ENCODE data around the gene NDUFB11.
"Not testable (repeated sequence)": the region's sequence is repeated elsewhere in the genome, so short reads cannot be mapped to it uniquely, and the experiment has no call there.

NDUFB11 gene

DNA sequence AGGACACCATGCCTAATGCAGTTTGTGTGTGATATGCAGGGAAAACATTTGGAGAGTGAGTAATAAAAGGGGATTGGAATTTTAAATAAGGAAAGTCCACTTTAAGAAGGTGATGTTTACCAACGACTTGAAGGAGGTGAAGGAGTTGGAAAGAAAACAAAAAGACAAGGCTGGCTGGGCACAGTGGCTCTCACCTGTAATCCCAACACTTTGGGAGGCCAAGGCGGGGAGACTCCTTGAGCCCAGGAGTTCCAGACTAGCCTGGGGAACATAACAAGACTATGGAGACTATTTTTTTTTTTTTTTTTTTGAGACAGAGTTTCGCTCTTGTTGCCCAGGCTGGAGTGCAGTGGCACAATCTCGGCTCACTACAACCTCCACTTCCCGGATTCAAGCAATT is 11.0 kb downstream of the NDUFB11 start:
- H3K27ac ChIP-seq, result no peak overlapping the region
- no peaks in the 10 kb centered on the region for H3K36me3 ChIP-seq (replicated peaks)
- H3K4me3 ChIP-seq (ENCODE audit: low read depth, low read length), result no peak overlapping the region
- no peak for DNase-seq
- TF ChIP-seq, protein P1, sequence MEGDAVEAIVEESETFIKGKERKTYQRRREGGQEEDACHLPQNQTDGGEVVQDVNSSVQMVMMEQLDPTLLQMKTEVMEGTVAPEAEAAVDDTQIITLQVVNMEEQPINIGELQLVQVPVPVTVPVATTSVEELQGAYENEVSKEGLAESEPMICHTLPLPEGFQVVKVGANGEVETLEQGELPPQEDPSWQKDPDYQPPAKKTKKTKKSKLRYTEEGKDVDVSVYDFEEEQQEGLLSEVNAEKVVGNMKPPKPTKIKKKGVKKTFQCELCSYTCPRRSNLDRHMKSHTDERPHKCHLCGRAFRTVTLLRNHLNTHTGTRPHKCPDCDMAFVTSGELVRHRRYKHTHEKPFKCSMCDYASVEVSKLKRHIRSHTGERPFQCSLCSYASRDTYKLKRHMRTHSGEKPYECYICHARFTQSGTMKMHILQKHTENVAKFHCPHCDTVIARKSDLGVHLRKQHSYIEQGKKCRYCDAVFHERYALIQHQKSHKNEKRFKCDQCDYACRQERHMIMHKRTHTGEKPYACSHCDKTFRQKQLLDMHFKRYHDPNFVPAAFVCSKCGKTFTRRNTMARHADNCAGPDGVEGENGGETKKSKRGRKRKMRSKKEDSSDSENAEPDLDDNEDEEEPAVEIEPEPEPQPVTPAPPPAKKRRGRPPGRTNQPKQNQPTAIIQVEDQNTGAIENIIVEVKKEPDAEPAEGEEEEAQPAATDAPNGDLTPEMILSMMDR (IDR thresholded peaks at IDR 0.05; ENCODE audit: low read depth, low read length, missing control alignments), result no peak
- H3K27me3 ChIP-seq (replicated peaks), result no peaks in the 10 kb centered on the region
- in situ Hi-C loops (cut with HindIII; ENCODE audit: low pct_ligation_motif_present, low sequenced_read_pairs), result no loop called here

DNA sequence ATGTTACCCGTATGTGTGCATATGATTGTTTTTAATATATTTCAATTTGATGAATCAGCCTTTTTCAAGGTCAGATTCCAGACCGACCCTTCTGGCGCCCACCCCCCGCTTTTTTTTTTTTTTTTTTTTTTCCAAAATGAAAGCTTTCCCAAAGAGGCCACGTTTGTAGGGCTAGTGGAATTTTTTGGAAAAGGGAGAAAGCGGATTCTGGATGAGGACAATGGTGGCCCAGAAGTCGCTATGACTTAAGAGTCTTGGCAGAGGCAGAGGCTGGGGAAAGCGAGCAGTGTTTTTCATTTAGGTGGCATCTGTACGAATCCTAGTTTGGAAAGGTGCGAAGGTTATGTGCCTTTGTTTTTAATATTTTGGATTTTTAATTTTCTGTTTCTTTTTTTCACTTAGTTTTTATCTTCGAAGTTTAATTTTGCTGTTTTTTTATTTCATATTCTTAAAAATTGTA is 14.6 kb downstream of the NDUFB11 start:
- Histone ChIP-seq H3K27me3 (replicated peaks) (no peaks in the 10 kb centered on the region), H3K27ac (no peak overlapping the region), H3K36me3 (replicated peaks) (no peaks in the 10 kb centered on the region), H3K4me3 (ENCODE audit: low read depth, low read length) (peak overlapping the region; percentile 69)
- DNase-seq, result no peak
- in situ Hi-C loops (cut with HindIII; ENCODE audit: low pct_ligation_motif_present, low sequenced_read_pairs), result no loop called here
- TF ChIP-seq, protein P1 (IDR thresholded peaks at IDR 0.05; ENCODE audit: low read depth, low read length, missing control alignments), result no peak

DNA sequence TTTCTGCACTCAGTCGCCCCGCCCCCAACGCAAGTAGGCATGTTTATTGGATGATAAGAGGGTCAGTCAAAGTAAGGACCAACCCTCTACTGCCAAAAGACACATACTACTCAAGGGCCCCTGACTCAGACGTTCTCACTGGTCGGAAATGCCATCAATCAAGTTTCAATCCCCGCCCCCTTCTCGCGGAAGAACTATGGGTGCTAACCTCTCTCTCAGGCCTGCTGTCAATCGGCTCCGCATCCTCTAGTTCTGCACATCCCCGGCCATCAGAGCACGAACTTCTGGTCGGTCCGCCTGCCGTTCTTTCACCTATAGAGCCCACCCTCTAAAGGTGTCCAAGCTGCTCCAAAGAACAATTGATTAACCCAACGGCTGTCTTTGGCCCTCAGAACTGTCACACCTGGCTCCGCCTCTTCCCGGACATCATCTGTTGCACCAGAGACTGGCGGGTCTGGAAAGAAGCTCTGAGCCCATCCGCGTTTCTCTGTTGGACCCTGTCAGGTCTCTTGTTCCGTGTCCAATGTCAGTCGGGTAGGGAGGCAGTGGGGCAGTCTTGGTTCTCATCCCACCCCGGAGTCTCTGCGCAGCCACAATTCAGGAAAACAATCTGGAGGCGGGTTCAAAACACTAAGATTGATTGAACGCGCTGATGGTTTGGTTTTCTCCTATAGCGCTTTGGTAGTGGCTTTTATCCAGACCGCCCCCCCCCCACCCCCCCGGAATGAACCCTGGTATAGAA is 15.2 kb downstream of the NDUFB11 start:
- peak overlapping the region; percentile 78 for H3K27ac ChIP-seq
- DNase-seq, result peak; percentile 97
- H3K27me3 ChIP-seq (replicated peaks), result no peaks in the 10 kb centered on the region
- TF ChIP-seq, protein P1 (IDR thresholded peaks at IDR 0.05; ENCODE audit: low read depth, low read length, missing control alignments), result no peak
- H3K4me3 ChIP-seq (ENCODE audit: low read depth, low read length), result peak overlapping the region; percentile 69
- H3K36me3 ChIP-seq (replicated peaks), result no peaks in the 10 kb centered on the region
- in situ Hi-C loops (cut with HindIII; ENCODE audit: low pct_ligation_motif_present, low sequenced_read_pairs), result no loop called here

DNA sequence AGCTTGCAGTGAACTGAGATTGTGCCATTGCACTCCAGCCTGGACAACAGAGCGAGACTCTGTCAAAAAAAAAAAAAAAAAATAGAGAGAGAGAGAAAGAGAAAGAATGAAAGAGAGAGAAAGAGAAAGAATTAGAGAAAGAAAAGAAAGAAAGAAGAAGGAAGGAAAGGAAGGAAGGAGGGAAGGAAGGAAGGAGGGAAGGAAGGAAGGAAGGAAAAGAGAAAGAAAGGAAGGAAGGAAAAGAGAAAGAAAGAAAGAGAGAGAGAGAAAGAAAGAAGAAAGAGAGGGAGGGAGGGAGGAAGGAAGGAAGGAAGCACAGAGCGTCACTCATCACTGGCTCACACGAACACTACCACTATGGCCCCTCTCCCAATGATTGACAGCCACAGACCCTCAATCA is 20.0 kb downstream of the NDUFB11 start:
- H3K27me3 ChIP-seq (replicated peaks); H3K36me3 ChIP-seq (replicated peaks); in situ Hi-C loops (cut with HindIII; ENCODE audit: low pct_ligation_motif_present, low sequenced_read_pairs); H3K27ac ChIP-seq; DNase-seq; H3K4me3 ChIP-seq (ENCODE audit: low read depth, low read length): not testable (repeated sequence)

DNA sequence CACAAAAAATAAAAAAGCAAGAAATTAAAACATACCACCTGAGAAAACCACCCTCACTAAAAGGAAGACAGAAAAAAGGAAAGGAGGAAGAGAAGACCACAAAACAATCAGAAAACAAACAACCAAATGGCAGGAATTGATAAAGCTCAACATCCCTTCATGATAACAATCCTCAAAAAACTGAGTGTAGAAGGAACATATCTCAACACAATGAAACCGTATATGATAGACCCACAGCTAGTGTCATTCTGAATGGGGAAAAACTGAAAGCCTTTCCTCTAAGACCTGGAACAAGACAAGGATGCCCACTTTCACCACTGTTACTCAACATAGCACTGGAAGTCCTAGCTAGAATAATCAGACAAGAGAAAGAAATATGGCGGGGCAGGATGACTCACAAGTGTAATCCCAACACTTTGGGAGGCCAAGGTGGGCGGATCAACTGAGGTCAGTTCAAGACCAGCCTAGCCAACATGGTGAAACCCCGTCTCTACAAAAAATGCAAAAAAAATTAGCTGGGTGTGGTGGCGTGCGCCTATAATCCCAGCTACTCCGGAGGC is 27.9 kb downstream of the NDUFB11 start:
- DNase-seq; in situ Hi-C loops (cut with HindIII; ENCODE audit: low pct_ligation_motif_present, low sequenced_read_pairs): not testable (repeated sequence)

DNA sequence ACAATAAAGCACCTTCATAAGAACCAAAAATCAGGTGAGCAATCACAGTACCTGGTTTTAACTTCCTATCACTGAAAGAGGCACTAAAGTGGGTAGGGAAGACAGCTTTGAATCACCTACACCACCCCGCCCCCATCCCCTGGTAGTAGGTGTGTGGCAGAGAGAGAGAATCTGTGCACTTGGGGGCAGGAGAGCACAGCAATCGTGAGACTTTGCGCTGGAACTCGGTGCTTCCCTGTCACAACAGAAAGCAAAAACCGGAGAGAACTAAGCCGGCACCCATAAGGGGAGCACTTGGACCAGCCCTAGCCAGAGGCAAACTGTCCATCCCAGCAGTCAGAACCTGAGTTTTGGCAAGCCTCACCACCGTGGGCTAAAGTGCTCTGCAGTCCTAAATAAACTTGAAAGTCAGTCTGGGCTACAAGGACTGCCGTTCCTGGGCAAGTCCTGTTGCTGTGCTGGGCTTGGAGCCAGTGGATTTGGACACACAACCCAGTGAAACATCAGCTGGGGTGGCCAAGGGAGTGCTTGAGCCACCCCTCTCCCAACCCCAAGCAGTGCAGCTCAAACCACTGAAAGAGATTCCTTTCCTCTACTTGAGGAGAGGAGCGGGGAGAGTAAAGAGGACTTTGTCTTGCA is 32.1 kb downstream of the NDUFB11 start:
- Histone ChIP-seq H3K36me3 (replicated peaks) (no peaks in the 10 kb centered on the region), H3K27me3 (replicated peaks) (no peaks in the 10 kb centered on the region), H3K27ac (no peak overlapping the region), H3K4me3 (ENCODE audit: low read depth, low read length) (no peak overlapping the region)
- no peak for DNase-seq
- TF ChIP-seq, protein P1 (IDR thresholded peaks at IDR 0.05; ENCODE audit: low read depth, low read length, missing control alignments), result no peak
- in situ Hi-C loops (cut with HindIII; ENCODE audit: low pct_ligation_motif_present, low sequenced_read_pairs), result no loop called here

More for the DNA sequence above, 27.9 kb downstream of the NDUFB11 start:
- H3K27ac ChIP-seq; H3K36me3 ChIP-seq (replicated peaks); H3K4me3 ChIP-seq (ENCODE audit: low read depth, low read length); H3K27me3 ChIP-seq (replicated peaks): not testable (repeated sequence)

DNA sequence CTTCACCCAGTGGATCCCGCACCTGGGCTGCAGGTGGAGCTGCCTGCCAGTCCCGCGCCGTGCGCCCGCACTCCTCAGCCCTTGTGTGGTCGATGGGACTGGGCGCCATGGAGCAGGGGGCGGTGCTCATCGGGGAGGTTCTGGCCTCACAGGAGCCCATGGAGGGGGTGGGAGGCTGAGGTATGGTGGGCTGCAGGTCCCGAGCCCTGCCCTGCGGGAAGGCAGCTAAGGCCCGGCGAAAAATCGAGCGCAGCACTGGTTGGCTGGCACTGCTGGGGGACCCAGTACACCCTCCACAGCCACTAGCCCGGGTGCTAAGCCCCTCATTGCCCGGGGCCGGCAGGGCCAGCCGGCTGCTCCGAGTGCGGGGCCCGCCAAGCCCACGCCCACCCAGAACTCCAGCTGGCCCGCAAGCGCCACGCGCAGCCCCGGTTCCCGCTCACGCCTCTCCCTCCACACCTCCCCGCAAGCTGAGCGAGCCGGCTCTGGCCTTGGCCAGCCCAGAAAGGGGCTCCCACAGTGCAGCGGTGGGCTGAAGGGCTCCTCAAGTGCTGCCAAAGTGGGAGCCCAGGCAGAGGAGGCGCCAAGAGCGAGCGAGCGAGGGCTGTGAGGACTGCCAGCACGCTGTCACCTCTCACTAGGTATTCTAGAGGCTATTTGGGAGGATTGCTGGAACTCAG is 33.4 kb downstream of the NDUFB11 start:
- H3K27me3 ChIP-seq (replicated peaks); in situ Hi-C loops (cut with HindIII; ENCODE audit: low pct_ligation_motif_present, low sequenced_read_pairs); H3K27ac ChIP-seq; H3K36me3 ChIP-seq (replicated peaks); H3K4me3 ChIP-seq (ENCODE audit: low read depth, low read length); DNase-seq: not testable (repeated sequence)

Data from brain microvascular endothelial cell (primary cell).